HepG2 (cell line): ENCODE data around the gene ARHGEF7. TPM values are rescaled to one million over a fixed set of nuclear protein-coding genes. Genes with fewer than 3 reads are reported as not detected.

Experiments used
- ATAC-seq: fragments of 200-7000 bp; cut with Tn5 transposase; 3 replicates; pipeline ENCODE4 v1.9.1; 2020; ENCODE audit warnings: mild to moderate bottlenecking, moderate library complexity
- BruUV-seq: library from RNA; stranded (reverse); fragments of 400-500 nt; replicated peaks from 2 replicates; lab custom pipeline; 2021; lab: Mats Ljungman, UMichigan
- CTCF ChIA-PET: fragments of 300-600 bp; formaldehyde crosslinking; extraction: SDS; loops from one replicate; lab custom pipeline; 2021; ENCODE audit warnings: low total read pairs, inconsistent platforms, low intra/inter-chr PET ratio; lab: Yijun Ruan, JAX
- POLR2A ChIA-PET: fragments of 350-600 bp; sonication (Branson Sonifier 250); formaldehyde crosslinking; loops from one replicate; lab custom pipeline; 2020; ENCODE audit warnings: antibody characterized with exemption, inconsistent platforms; lab: Yijun Ruan, JAX
- DNase-seq: peaks from one replicate; pipeline ENCODE4 v3.0.0-alpha.2; 2015; ENCODE audit warnings: low spot score
- FAIRE-seq: peaks from 3 replicates; lab custom pipeline; 2011; peaks lifted over from hg19 to GRCh38; lab: Jason Lieb, UNC
- H2AFZ ChIP-seq: one replicate; pipeline ENCODE4 v1.6.1; 2011; ENCODE audit warnings: low read length, inconsistent platforms
- H3K27ac ChIP-seq: fragments of 300-600 bp; 3 replicates; pipeline ENCODE4 v1.8.0; 2011; ENCODE audit warnings: mixed run types, mild to moderate bottlenecking, mixed read lengths, low read length, inconsistent platforms; ENCODE audit not compliant: insufficient read depth; ENCODE audit errors: extremely low read length
- H3K27me3 ChIP-seq, 2 experiments: fragments of 200-600 bp in 1 of 2; 2 replicates in 1 of 2; 3 replicates in 1 of 2; pipeline versions ENCODE4 v1.6.0 to v1.8.0; 2011; ENCODE audit warnings: low read length in 2 of 2, mild to moderate bottlenecking in 2 of 2, moderate library complexity in 2 of 2, inconsistent platforms in 1 of 2; ENCODE audit not compliant: insufficient read depth in 2 of 2, control insufficient read depth in 1 of 2
- H3K36me3 ChIP-seq, 2 experiments: fragments of 200-600 bp in 1 of 2; replicated peaks in 1 of 2; 2 replicates in 1 of 2; 3 replicates in 1 of 2; pipeline versions ENCODE4 v1.5.1 to v1.8.0; 2011; ENCODE audit warnings: low read length in 2 of 2, inconsistent platforms in 1 of 2; ENCODE audit not compliant: insufficient read depth in 2 of 2, control insufficient read depth in 1 of 2
- H3K4me1 ChIP-seq: 2 replicates; pipeline ENCODE4 v1.5.1; 2012; ENCODE audit warnings: low read length, inconsistent platforms; ENCODE audit not compliant: insufficient read depth
- H3K4me2 ChIP-seq: 2 replicates; pipeline ENCODE4 v1.6.0; 2011; ENCODE audit warnings: low read depth, low read length, inconsistent platforms
- H3K4me3 ChIP-seq, 3 experiments: fragments of 200-600 bp in 1 of 3; sonication (generic), shearing (Covaris generic) in 1 of 3; replicated peaks in 1 of 3; 2 replicates each; pipeline ENCODE4 v1.5.1; 2011 to 2016; ENCODE audit warnings: low read length in 3 of 3, inconsistent platforms in 2 of 3, low read depth in 2 of 3, mild to moderate bottlenecking in 2 of 3, control low read depth in 1 of 3, mixed read lengths in 1 of 3; ENCODE audit not compliant: insufficient read depth in 1 of 3
- H3K79me2 ChIP-seq: one replicate; pipeline ENCODE4 v1.6.1; 2011; ENCODE audit warnings: low read length, inconsistent platforms; ENCODE audit not compliant: insufficient read depth
- H3K9ac ChIP-seq: 2 replicates; pipeline ENCODE4 v1.6.0; 2011; ENCODE audit warnings: mild to moderate bottlenecking, low read depth, low read length, inconsistent platforms; ENCODE audit not compliant: insufficient read depth
- H3K9me3 ChIP-seq: 2 replicates; pipeline ENCODE4 v1.5.1; 2012; ENCODE audit warnings: mild to moderate bottlenecking, low read length
- H4K20me1 ChIP-seq: 2 replicates; pipeline ENCODE4 v1.6.0; 2011; ENCODE audit warnings: inconsistent platforms, mild to moderate bottlenecking, low read length, moderate library complexity; ENCODE audit not compliant: insufficient read depth
- GMEB1 ChIP-seq: sonication (generic); formaldehyde crosslinking; IDR thresholded peaks from 2 replicates; pipeline ENCODE4 v1.5.1; 2020; ENCODE audit warnings: missing genetic modification reagents, mild to moderate bottlenecking, borderline replicate concordance
- HES4 ChIP-seq: sonication (generic); formaldehyde crosslinking; IDR thresholded peaks from 2 replicates; pipeline ENCODE4 v1.9.0; 2021; ENCODE audit warnings: mild to moderate bottlenecking, missing genetic modification reagents, borderline replicate concordance
- HMG20A ChIP-seq: IDR thresholded peaks from 2 replicates; pipeline ENCODE4 v1.6.1; 2016; ENCODE audit warnings: borderline replicate concordance
- HNRNPK ChIP-seq: fragments of 200-400 bp; formaldehyde crosslinking; IDR thresholded peaks from 2 replicates; pipeline ENCODE4 v1.6.1; 2018; ENCODE audit warnings: low read length, low read depth, moderate library complexity, mild to moderate bottlenecking; ENCODE audit not compliant: poor library complexity, severe bottlenecking
- MAZ ChIP-seq, 2 experiments: sonication (generic) in 1 of 2; formaldehyde crosslinking in 1 of 2; IDR thresholded peaks; 2 replicates each; pipeline versions ENCODE4 v1.5.0 to v1.6.1; 2012 to 2020; ENCODE audit warnings: low read depth in 2 of 2, mild to moderate bottlenecking in 2 of 2, borderline replicate concordance in 1 of 2, improper control_type of control experiment in 1 of 2, low read length in 1 of 2, missing genetic modification reagents in 1 of 2, moderate library complexity in 1 of 2
- MNT ChIP-seq: fragments of 450-650 bp; IDR thresholded peaks from 2 replicates; pipeline ENCODE4 v1.6.1; 2016
- RERE ChIP-seq: IDR thresholded peaks from 2 replicates; pipeline ENCODE4 v1.6.1; 2016; ENCODE audit warnings: low read depth, missing genetic modification reagents, missing compliant biosample characterization
- SMAD1 ChIP-seq: sonication (generic); formaldehyde crosslinking; IDR thresholded peaks from 2 replicates; pipeline ENCODE4 v1.4.0; 2020; ENCODE audit warnings: missing genetic modification reagents, low read depth, mild to moderate bottlenecking, borderline replicate concordance
- ZFP82 ChIP-seq: sonication (generic); formaldehyde crosslinking; IDR thresholded peaks from 2 replicates; pipeline ENCODE4 v1.5.1; 2020; ENCODE audit warnings: mild to moderate bottlenecking, missing genetic modification reagents, borderline replicate concordance
- ZNF253 ChIP-seq: sonication (generic); formaldehyde crosslinking; IDR thresholded peaks from 2 replicates; pipeline ENCODE4 v1.8.0; 2022; ENCODE audit warnings: mild to moderate bottlenecking, missing genetic modification reagents, borderline replicate concordance
- ZNF670 ChIP-seq: sonication (generic); formaldehyde crosslinking; IDR thresholded peaks from 2 replicates; pipeline ENCODE4 v1.8.0; 2022; ENCODE audit warnings: mild to moderate bottlenecking, missing genetic modification reagents, borderline replicate concordance
- WGBS: methylation state at CpG from one replicate; pipeline ENCODE4 v1.1.6; 2017; ENCODE audit warnings: low lambda C conversion rate; 5-methylcytosine and 5-hydroxymethylcytosine counted together
- in situ Hi-C: cut with HindIII; loops from 2 replicates; pipeline ENCODE4 v1.10.0; 2017; ENCODE audit warnings: low pct_unique_long_range_greater_than_20kb; ENCODE audit not compliant: extremely low pct_ligation_motif_present
- intact Hi-C: fragments of 100-400 bp; cut with micrococcal nuclease; formaldehyde crosslinking; loops from one replicate; pipeline ENCODE4 v1.10.0; 2022; ENCODE audit not compliant: unreplicated experiment
- polyA plus RNA-seq, 8 experiments: library from polyadenylated mRNA; depleted of rRNA in 3 of 8; stranded (reverse) in 7 of 8; unstranded in 1 of 8; fragments of >200 nt; fragmentation: Illumina TruSeq in 4 of 8; extraction: Trizol in 4 of 8; gene quantifications; 2 replicates each; pipeline versions ENCODE4 v1.2.1 to v1.2.3, GENCODE V29; 2011 to 2016; ENCODE audit warnings: low read depth in 4 of 8, missing spikeins in 1 of 8, mixed read lengths in 1 of 8; ENCODE audit not compliant: insufficient read depth in 1 of 8
- total RNA-seq, 5 experiments: library from RNA; depleted of rRNA; stranded (reverse); fragments of >200 nt; fragmentation: Illumina TruSeq; extraction: Trizol; gene quantifications; 2 replicates each; pipeline ENCODE4 v1.2.3, GENCODE V29; 2016; ENCODE audit warnings: low read depth in 1 of 5

ARHGEF7 gene
- total and polyA plus RNA-seq, 2 of the 13 experiments (the other 11 are each of a cell fraction or from before 2014, with no cell fraction given), result 15.7 to 22.3 TPM

- CTCF ChIA-PET, result no interaction called here
- Histone ChIP-seq H3K4me1 (no peaks in the 10 kb centered on the region), H2AFZ (no peak overlapping the region), H3K4me2 (no peak overlapping the region), H3K79me2 (no peaks in the 10 kb centered on the region), H4K20me1 (no peaks in the 10 kb centered on the region), H3K27me3 (no peaks in the 10 kb centered on the region), H3K9me3 (no peaks in the 10 kb centered on the region), H3K4me3 (no peak overlapping the region), H3K9ac (no peak overlapping the region), H3K36me3 (no peaks in the 10 kb centered on the region), H3K27ac (no peak overlapping the region)
- TF ChIP-seq ZNF253 (CRISPR knock-in tag) (no peak), ZFP82 (no peak), MAZ (IDR thresholded peaks at IDR 0.05; ENCODE audit: borderline replicate concordance, low read depth, low read length) (no peak), MAZ (CRISPR knock-in tag; IDR thresholded peaks at IDR 0.05; ENCODE audit: low read depth) (no peak), RERE (CRISPR knock-in tag) (no peak), GMEB1 (no peak), ZNF670 (CRISPR knock-in tag) (no peak), HES4 (no peak), HNRNPK (peak; percentile 33), MNT (peak; percentile 96), HMG20A (CRISPR knock-in tag) (no peak), SMAD1 (CRISPR knock-in tag) (no peak)
- ATAC-seq (no peak), DNase-seq (no peak), FAIRE-seq (no peak)
- in situ Hi-C loops (no loop called here), intact Hi-C loops (no loop called here)
- 23% methylated on average over 7 of the region's 7 CpGs for WGBS
- no TSS peak for BruUV-seq
- POLR2A ChIA-PET, result no interaction called here
Observed at GRCh38 chr13:111132948-111133347, 17.8 kb downstream of the ARHGEF7 start.
